Stimulated activated CD8-positive, alpha-beta memory T cell treated with anti-CD3 and anti-CD28 coated beads, Interleukin-4, amount 100 ng/mL, for 4 hours (primary cell): ENCODE results near the gene ACSS3.

Experiments
- DNase-seq, 2 donors: peaks; one replicate each; pipeline ENCODE4 v3.0.0-alpha.2; 2020; ENCODE audit warnings: low read depth in 2 of 2, low spot score in 1 of 2

ACSS3 gene

GRCh38 chr12:81216739-81217138, 138.9 kb downstream of the ACSS3 start:
- DNase-seq = no peak

- DNase-seq = no peak
Measured at GRCh38 chr12:81221681-81222080, 143.8 kb downstream of the ACSS3 start.

- DNase-seq = no peak
Measured at GRCh38 chr12:81222846-81223592, 145.1 kb downstream of the ACSS3 start.

GRCh38 chr12:81224626-81225025, 146.7 kb downstream of the ACSS3 start:
- no peak for DNase-seq

- no peak for DNase-seq
Measured at GRCh38 chr12:81229759-81230158, 151.9 kb downstream of the ACSS3 start.

GRCh38 chr12:81231574-81232368, 153.9 kb downstream of the ACSS3 start:
- no peak for DNase-seq

- no peak for DNase-seq
Measured at GRCh38 chr12:81245458-81245857, 167.6 kb downstream of the ACSS3 start.

GRCh38 chr12:81245907-81246570, 168.2 kb downstream of the ACSS3 start:
- DNase-seq = no peak

GRCh38 chr12:81249976-81250375, 172.1 kb downstream of the ACSS3 start:
- no peak for DNase-seq

GRCh38 chr12:81252228-81252627, 174.3 kb downstream of the ACSS3 start:
- no peak for DNase-seq

- no peak for DNase-seq
Measured at GRCh38 chr12:81253360-81253759, 175.5 kb downstream of the ACSS3 start.

- no peak for DNase-seq
Measured at GRCh38 chr12:81255456-81255855, 177.6 kb downstream of the ACSS3 start.

GRCh38 chr12:81255947-81256346, 178.1 kb downstream of the ACSS3 start:
- DNase-seq = no peak

GRCh38 chr12:81257947-81258551, 180.2 kb downstream of the ACSS3 start:
- DNase-seq = no peak

GRCh38 chr12:81259360-81259759, 181.5 kb downstream of the ACSS3 start:
- DNase-seq = no peak

GRCh38 chr12:81261508-81262207, 183.8 kb downstream of the ACSS3 start:
- DNase-seq = no peak

- DNase-seq = no peak
Measured at GRCh38 chr12:81263072-81263471, 185.2 kb downstream of the ACSS3 start.

GRCh38 chr12:81270385-81270784, 192.5 kb downstream of the ACSS3 start:
- DNase-seq = no peak

- no peak for DNase-seq
Measured at GRCh38 chr12:81274637-81275529, 197.0 kb downstream of the ACSS3 start.

GRCh38 chr12:81284137-81284536, 206.3 kb downstream of the ACSS3 start:
- DNase-seq = no peak
